Thyroid gland (tissue), 4 donors: ENCODE data around the gene GCFC2. TPM values are rescaled to one million over a fixed set of nuclear protein-coding genes. Genes with fewer than 3 reads are reported as not detected.

Experiments
- DNase-seq, 2 donors: peaks; one replicate each; pipeline ENCODE4 v3.0.0-alpha.2; 2019
- H3K27ac ChIP-seq, 3 donors: fragments of 200-600 bp; sonication (generic); 1 replicate in 2 of 3; 2 replicates in 1 of 3; pipeline ENCODE4 v1.5.1; 2016 to 2019; ENCODE audit warnings: mild to moderate bottlenecking in 1 of 3, moderate library complexity in 1 of 3
- H3K27me3 ChIP-seq: fragments of 200-600 bp; sonication (generic); one replicate; pipeline ENCODE4 v1.5.1; 2019
- H3K36me3 ChIP-seq, 2 donors: fragments of 200-600 bp; sonication (generic); one replicate each; pipeline ENCODE4 v1.5.1; 2016 to 2019
- H3K4me1 ChIP-seq, 2 donors: fragments of 200-600 bp; sonication (generic); one replicate each; pipeline ENCODE4 v1.5.1; 2017 to 2019
- H3K4me3 ChIP-seq, 3 donors: fragments of 200-600 bp; sonication (generic); replicated peaks in 1 of 3; 1 replicate in 2 of 3; 2 replicates in 1 of 3; pipeline ENCODE4 v1.5.1; 2016; ENCODE audit warnings: mild to moderate bottlenecking in 1 of 3
- H3K9me3 ChIP-seq: fragments of 200-600 bp; sonication (generic); one replicate; pipeline ENCODE4 v1.5.1; 2017
- POLR2A ChIP-seq, 2 donors: fragments of 450-650 bp; IDR thresholded peaks; one replicate each; pipeline ENCODE4 v1.6.1; 2017; ENCODE audit warnings: antibody characterized with exemption in 2 of 2, mild to moderate bottlenecking in 2 of 2, moderate library complexity in 1 of 2
- WGBS, 2 donors: methylation state at CpG; one replicate each; pipeline ENCODE4 v1.1.5; 2017; 5-methylcytosine and 5-hydroxymethylcytosine counted together
- intact Hi-C: fragments of 100-400 bp; cut with DNase I; formaldehyde crosslinking; loops from one replicate; pipeline ENCODE4 v1.15.1; 2023
- total RNA-seq, 4 donors: library from RNA; depleted of rRNA; stranded (reverse); fragments of >200 nt; gene quantifications; one replicate each; pipeline ENCODE4 v1.2.3, GENCODE V29; 2016
- TF ChIP-seq, protein P1 (sequence below), 6 experiments: fragments of 200-600 bp in 3 of 6; fragments of 450-650 bp in 3 of 6; sonication (generic) in 3 of 6; IDR thresholded peaks; one replicate each; pipeline ENCODE4 v1.5.1; 2016 to 2019; ENCODE audit warnings: antibody characterized with exemption in 6 of 6, mild to moderate bottlenecking in 2 of 6, inconsistent platforms in 1 of 6, moderate library complexity in 1 of 6

The GCFC2 gene
- total RNA-seq, 4 donors from 2014 or later, result 38.2 to 47.8 (median 43.0) TPM

DNA sequence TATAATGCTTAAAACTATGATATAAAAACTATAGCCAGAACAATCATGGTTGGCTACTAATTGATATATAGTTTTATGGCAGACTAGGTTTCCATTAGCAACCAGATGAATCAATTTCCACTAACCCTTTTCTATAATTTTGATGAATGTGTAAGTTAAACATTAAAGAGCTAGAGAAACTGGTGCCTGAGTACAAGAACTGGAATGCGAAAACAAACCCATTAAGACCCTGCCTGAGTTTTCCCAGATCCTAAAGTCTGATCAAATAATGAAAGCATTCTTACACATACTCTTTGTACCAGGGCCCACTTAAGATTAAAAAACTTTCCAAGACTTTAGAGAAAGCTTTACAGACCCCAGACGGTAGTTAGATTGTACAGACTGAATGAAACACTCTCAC lies 42.8 kb downstream of the GCFC2 start:
- TF ChIP-seq, protein P1, sequence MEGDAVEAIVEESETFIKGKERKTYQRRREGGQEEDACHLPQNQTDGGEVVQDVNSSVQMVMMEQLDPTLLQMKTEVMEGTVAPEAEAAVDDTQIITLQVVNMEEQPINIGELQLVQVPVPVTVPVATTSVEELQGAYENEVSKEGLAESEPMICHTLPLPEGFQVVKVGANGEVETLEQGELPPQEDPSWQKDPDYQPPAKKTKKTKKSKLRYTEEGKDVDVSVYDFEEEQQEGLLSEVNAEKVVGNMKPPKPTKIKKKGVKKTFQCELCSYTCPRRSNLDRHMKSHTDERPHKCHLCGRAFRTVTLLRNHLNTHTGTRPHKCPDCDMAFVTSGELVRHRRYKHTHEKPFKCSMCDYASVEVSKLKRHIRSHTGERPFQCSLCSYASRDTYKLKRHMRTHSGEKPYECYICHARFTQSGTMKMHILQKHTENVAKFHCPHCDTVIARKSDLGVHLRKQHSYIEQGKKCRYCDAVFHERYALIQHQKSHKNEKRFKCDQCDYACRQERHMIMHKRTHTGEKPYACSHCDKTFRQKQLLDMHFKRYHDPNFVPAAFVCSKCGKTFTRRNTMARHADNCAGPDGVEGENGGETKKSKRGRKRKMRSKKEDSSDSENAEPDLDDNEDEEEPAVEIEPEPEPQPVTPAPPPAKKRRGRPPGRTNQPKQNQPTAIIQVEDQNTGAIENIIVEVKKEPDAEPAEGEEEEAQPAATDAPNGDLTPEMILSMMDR (IDR thresholded peaks at IDR 0.05), result no peak
- no peak for TF ChIP-seq POLR2A (IDR thresholded peaks at IDR 0.05)
- 54 to 63% methylated on average over 2 of the region's 2 CpGs for WGBS, 2 donors
- intact Hi-C loops, result no loop called here
- no peak for DNase-seq
- no peak overlapping the region for H3K4me3 ChIP-seq
- H3K27me3 ChIP-seq, result no peaks in the 10 kb centered on the region
- H3K9me3 ChIP-seq, result no peaks in the 10 kb centered on the region
- H3K4me1 ChIP-seq, result peaks cover 3 to 5% of the 10 kb centered on the region in 2 donors
- H3K27ac ChIP-seq, result peak overlapping the region in 2 of 3 donors; percentile 7 to 10
- H3K36me3 ChIP-seq, result no peaks in the 10 kb centered on the region

DNA sequence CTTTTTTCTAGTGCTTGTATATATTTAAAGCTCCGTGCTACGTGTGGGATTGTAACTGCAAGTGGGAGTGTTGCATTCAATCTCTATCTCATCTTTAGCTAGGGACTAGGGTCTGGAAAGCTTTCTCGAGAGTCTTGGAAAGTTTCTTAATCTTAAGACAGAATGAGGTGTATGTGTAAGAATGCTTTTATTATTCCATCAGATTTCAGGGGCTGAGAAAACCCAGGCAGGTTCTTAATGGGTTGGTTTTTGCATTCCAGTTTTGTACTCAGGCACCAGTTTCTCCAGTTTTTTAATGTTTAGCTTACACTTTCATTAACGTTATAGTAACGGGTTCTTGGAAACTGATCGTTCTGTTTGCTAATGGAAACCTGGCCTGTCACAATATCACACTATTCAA lies 43.8 kb downstream of the GCFC2 start:
- no peak for TF ChIP-seq POLR2A (IDR thresholded peaks at IDR 0.05)
- peaks cover 0 to under 1% of the 10 kb centered on the region in 2 donors for H3K36me3 ChIP-seq
- no peaks in the 10 kb centered on the region for H3K27me3 ChIP-seq

DNA sequence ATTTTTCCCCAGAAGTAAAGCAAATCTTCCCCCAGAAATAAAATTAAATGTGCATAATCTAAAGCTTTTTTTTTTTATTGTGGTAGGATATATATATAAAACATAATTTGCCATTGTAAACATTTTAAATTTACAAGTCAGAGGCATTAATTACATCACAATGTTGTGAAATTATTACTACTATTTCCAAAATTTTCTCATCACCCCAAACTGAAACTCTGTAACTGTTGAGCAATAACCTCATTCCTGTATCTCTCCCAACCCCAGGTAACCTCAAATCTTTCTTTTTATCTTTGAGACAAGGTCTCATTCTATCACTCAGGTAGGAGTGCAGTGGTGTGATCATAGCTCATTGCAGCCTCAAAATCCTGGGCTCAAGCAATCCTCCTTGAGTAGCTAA lies 52.9 kb downstream of the GCFC2 start:
- Histone ChIP-seq H3K9me3 (no peaks in the 10 kb centered on the region), H3K27ac (no peak overlapping the region), H3K4me3 (no peak overlapping the region), H3K36me3 (peaks cover 22 to 42% of the 10 kb centered on the region in 2 donors), H3K27me3 (no peaks in the 10 kb centered on the region), H3K4me1 (no peaks in the 10 kb centered on the region)
- DNase-seq, result no peak
- TF ChIP-seq, protein P1 (IDR thresholded peaks at IDR 0.05), result no peak
- TF ChIP-seq POLR2A (IDR thresholded peaks at IDR 0.05), result no peak
- intact Hi-C loops, result no loop called here

More for the DNA sequence above, 43.8 kb downstream of the GCFC2 start:
- Histone ChIP-seq H3K27ac (no peak overlapping the region), H3K4me1 (peaks cover 3 to 5% of the 10 kb centered on the region in 2 donors), H3K4me3 (no peak overlapping the region), H3K9me3 (no peaks in the 10 kb centered on the region)
- intact Hi-C loops, result no loop called here
- 74 to 80% methylated on average over 6 of the region's 6 CpGs for WGBS, 2 donors
- no peak for DNase-seq

DNA sequence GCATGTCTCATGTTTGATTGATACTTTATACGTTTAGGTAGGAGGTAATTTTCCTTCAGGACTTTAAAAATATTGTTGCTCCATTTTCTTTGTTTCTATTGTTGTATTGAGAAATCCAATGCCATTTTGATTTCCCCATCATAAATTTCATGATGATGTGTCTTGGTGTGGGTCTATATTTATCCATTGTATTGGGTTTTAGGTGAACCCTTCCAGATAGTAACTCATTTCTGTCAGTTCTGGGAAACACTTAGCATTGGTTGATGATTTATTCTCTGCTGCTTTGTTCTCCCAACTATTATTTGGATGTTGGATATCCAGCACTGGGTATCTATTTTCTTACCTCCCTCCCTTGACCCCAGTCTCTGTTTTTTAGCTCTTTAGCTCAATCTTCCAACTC lies 54.2 kb downstream of the GCFC2 start:
- no peaks in the 10 kb centered on the region for H3K9me3 ChIP-seq
- no peak overlapping the region for H3K27ac ChIP-seq
- peaks cover 32 to 48% of the 10 kb centered on the region in 2 donors for H3K36me3 ChIP-seq
- DNase-seq, result no peak
- H3K27me3 ChIP-seq, result no peaks in the 10 kb centered on the region
- H3K4me1 ChIP-seq, result no peaks in the 10 kb centered on the region
- TF ChIP-seq, protein P1 (IDR thresholded peaks at IDR 0.05), result no peak
- TF ChIP-seq POLR2A (IDR thresholded peaks at IDR 0.05), result no peak
- intact Hi-C loops, result no loop called here
- 96 to 98% methylated on average over 1 of the region's 1 CpG for WGBS, 2 donors
- H3K4me3 ChIP-seq, result no peak overlapping the region

DNA sequence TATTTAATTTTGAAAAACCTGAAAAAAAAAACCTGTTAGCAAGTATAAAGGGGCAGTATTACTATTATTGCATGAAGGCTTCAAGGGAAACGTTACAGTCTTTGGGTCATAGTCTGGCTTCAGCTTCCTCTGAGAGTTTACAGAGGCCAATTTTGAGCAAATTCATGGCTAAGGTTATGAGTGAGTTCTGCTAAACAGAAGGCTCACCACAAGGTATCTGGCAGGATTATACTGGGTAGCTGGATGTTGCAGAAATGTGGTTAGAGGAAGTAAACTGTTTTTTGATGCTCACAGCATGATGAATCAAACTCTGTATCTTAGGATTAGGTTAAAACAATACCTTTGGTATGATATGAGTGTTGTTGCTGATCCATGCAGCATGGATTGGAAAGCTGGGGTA lies 54.9 kb downstream of the GCFC2 start:
- H3K4me3 ChIP-seq, result no peak overlapping the region
- no peak overlapping the region for H3K27ac ChIP-seq
- H3K27me3 ChIP-seq, result no peaks in the 10 kb centered on the region
- no peaks in the 10 kb centered on the region for H3K9me3 ChIP-seq
- TF ChIP-seq, protein P1 (IDR thresholded peaks at IDR 0.05), result no peak
- TF ChIP-seq POLR2A (IDR thresholded peaks at IDR 0.05), result no peak
- H3K36me3 ChIP-seq, result peaks cover 39 to 54% of the 10 kb centered on the region in 2 donors
- DNase-seq, result no peak
- H3K4me1 ChIP-seq, result no peaks in the 10 kb centered on the region
- intact Hi-C loops, result no loop called here
- 87 to 91% methylated on average over 1 of the region's 1 CpG for WGBS, 2 donors

DNA sequence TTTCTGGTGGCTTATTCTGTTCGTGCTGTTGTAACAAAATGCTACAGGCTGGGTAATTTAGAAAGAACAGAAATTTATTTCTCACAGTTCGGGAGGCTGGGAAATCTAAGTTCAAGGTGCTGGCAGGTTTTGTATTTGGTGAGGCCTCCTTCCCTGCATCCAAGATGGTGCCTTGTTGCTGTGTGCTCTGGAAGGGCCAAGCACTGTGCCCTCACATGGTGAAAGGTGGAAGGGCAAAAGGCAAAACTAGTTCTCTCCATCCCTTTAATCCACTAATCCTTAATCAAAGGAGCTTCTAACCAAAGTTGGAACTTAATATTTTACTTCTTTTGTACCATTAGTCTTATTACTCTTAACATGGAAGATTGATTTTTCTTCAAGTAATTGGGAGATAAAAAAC lies 56.7 kb downstream of the GCFC2 start:
- 98 to 100% methylated on average over 2 of the region's 2 CpGs for WGBS, 2 donors
- TF ChIP-seq, protein P1 (IDR thresholded peaks at IDR 0.05), result no peak
- TF ChIP-seq POLR2A (IDR thresholded peaks at IDR 0.05), result no peak
- H3K9me3 ChIP-seq, result no peaks in the 10 kb centered on the region
- no peaks in the 10 kb centered on the region for H3K4me1 ChIP-seq
- no peaks in the 10 kb centered on the region for H3K27me3 ChIP-seq
- intact Hi-C loops, result no loop called here
- no peak for DNase-seq
- no peak overlapping the region for H3K27ac ChIP-seq
- no peak overlapping the region for H3K4me3 ChIP-seq
- H3K36me3 ChIP-seq, result peaks cover 40 to 55% of the 10 kb centered on the region in 2 donors
